K562 (cell line): ENCODE results near the gene RAB6B. TPM values are rescaled to one million over a fixed set of nuclear protein-coding genes. Genes with fewer than 3 reads are reported as not detected.

ENCODE experiments used
- ATAC-seq: fragments of 200-7000 bp; cut with Tn5 transposase; 3 replicates; pipeline ENCODE4 v1.9.1; 2020; ENCODE audit warnings: moderate library complexity
- BruUV-seq: library from RNA; stranded (reverse); fragments of 400-500 nt; replicated peaks from 2 replicates; lab custom pipeline; 2021; lab: Mats Ljungman, UMichigan
- CTCF ChIA-PET: fragments of 300-600 bp; formaldehyde crosslinking; extraction: SDS; loops from one replicate; lab custom pipeline; 2021; ENCODE audit warnings: low intra/inter-chr PET ratio; lab: Yijun Ruan, JAX
- POLR2A ChIA-PET: fragments of 300-600, 350-650 bp; sonication (Branson Sonifier 250); formaldehyde crosslinking; extraction: SDS; loops from one replicate; lab custom pipeline; 2021; ENCODE audit warnings: antibody characterized with exemption, inconsistent platforms; lab: Yijun Ruan, JAX
- DNase-seq, 4 experiments: peaks; one replicate each; pipeline versions ENCODE4 v3.0.0 to v3.0.0-alpha.2; 2011 to 2018; ENCODE audit warnings: low spot score in 3 of 4, mixed read lengths in 3 of 4; ENCODE audit errors: extremely low read depth in 1 of 4
- FAIRE-seq: peaks from 2 replicates; lab custom pipeline; 2011; peaks lifted over from hg19 to GRCh38; lab: Jason Lieb, UNC
- H2AFZ ChIP-seq: 2 replicates; pipeline ENCODE4 v1.6.0; 2011; ENCODE audit warnings: low read depth, low read length, control low read depth, inconsistent platforms
- H3K27ac ChIP-seq: fragments of 200-600 bp; 3 replicates; pipeline ENCODE4 v1.8.0; 2011; ENCODE audit warnings: low read depth, mild to moderate bottlenecking, control low read depth, inconsistent platforms, low read length, moderate library complexity, mixed read lengths; ENCODE audit errors: extremely low read depth
- H3K27me3 ChIP-seq, 2 experiments: fragments of 300-600 bp in 1 of 2; 2 replicates in 1 of 2; 3 replicates in 1 of 2; pipeline versions ENCODE4 v1.6.0 to v1.8.0; 2011; ENCODE audit warnings: inconsistent platforms in 2 of 2, low read length in 2 of 2, mild to moderate bottlenecking in 1 of 2, mixed read lengths in 1 of 2, moderate library complexity in 1 of 2; ENCODE audit not compliant: control insufficient read depth in 2 of 2, insufficient read depth in 2 of 2
- H3K36me3 ChIP-seq: fragments of 300-600 bp; 3 replicates; pipeline ENCODE4 v1.8.0; 2011; ENCODE audit warnings: mild to moderate bottlenecking, low read length, inconsistent platforms; ENCODE audit not compliant: control insufficient read depth, insufficient read depth
- H3K4me1 ChIP-seq, 2 experiments: fragments of 200-600 bp in 1 of 2; replicated peaks in 1 of 2; 2 replicates in 1 of 2; 3 replicates in 1 of 2; pipeline versions ENCODE4 v1.5.1 to v1.8.0; 2011; ENCODE audit warnings: inconsistent platforms in 2 of 2, low read length in 2 of 2, mild to moderate bottlenecking in 1 of 2, mixed read lengths in 1 of 2, moderate library complexity in 1 of 2; ENCODE audit not compliant: control insufficient read depth in 2 of 2, insufficient read depth in 2 of 2
- H3K4me2 ChIP-seq: 2 replicates; pipeline ENCODE4 v1.6.1; 2011; ENCODE audit warnings: low read length, control low read depth, inconsistent platforms, mixed read lengths; ENCODE audit not compliant: insufficient read depth
- H3K4me3 ChIP-seq: fragments of 200-600 bp; sonication (generic), shearing (Covaris generic); 2 replicates; pipeline ENCODE4 v1.5.1; 2016; ENCODE audit warnings: control low read depth, inconsistent platforms
- H3K79me2 ChIP-seq: fragments of 200-600 bp; 3 replicates; pipeline ENCODE4 v1.8.0; 2011; ENCODE audit warnings: low read length, inconsistent platforms; ENCODE audit not compliant: control insufficient read depth, insufficient read depth
- H3K9ac ChIP-seq, 2 experiments: 2 replicates each; pipeline versions ENCODE4 v1.6.0 to v1.6.1; 2011; ENCODE audit warnings: low read depth in 2 of 2, low read length in 2 of 2, control low read depth in 1 of 2, inconsistent platforms in 1 of 2, mild to moderate bottlenecking in 1 of 2, mixed read lengths in 1 of 2; ENCODE audit not compliant: insufficient read depth in 1 of 2
- H3K9me1 ChIP-seq: one replicate; pipeline ENCODE4 v1.6.0; 2011; ENCODE audit warnings: inconsistent platforms, mild to moderate bottlenecking, low read length, moderate library complexity; ENCODE audit not compliant: control insufficient read depth, insufficient read depth
- H3K9me3 ChIP-seq: replicated peaks from 2 replicates; pipeline ENCODE4 v1.5.1; 2011; ENCODE audit warnings: low read depth, low read length, inconsistent platforms; ENCODE audit not compliant: control insufficient read depth, insufficient read depth
- H4K20me1 ChIP-seq: replicated peaks from 2 replicates; pipeline ENCODE4 v1.6.1; 2011; ENCODE audit warnings: low read length, inconsistent platforms, mixed read lengths; ENCODE audit not compliant: control insufficient read depth, insufficient read depth
- GABPB2 ChIP-seq: fragments of 250-450 bp; sonication (Bioruptor Pico); conservative IDR thresholded peaks from 2 replicates; pipeline ENCODE4 v1.5.1; 2021; ENCODE audit warnings: mild to moderate bottlenecking
- PTTG1 ChIP-seq: fragments of 450-650 bp; IDR thresholded peaks from 2 replicates; pipeline ENCODE4 v1.6.1; 2016; ENCODE audit warnings: low read depth, mild to moderate bottlenecking, missing genetic modification characterization, missing compliant biosample characterization
- SP1 ChIP-seq: sonication (generic); formaldehyde crosslinking; IDR thresholded peaks from 2 replicates; pipeline ENCODE4 v1.8.1; 2022; ENCODE audit warnings: mild to moderate bottlenecking, missing genetic modification reagents
- TBP ChIP-seq: optimal IDR thresholded peaks from 2 replicates; pipeline ENCODE3; 2011; ENCODE audit warnings: low read depth, low read length, improper control_type of control experiment
- UBTF ChIP-seq, 2 experiments: IDR thresholded peaks; 2 replicates each; pipeline ENCODE4 v1.6.1; 2012; ENCODE audit warnings: improper control_type of control experiment in 2 of 2, low read depth in 2 of 2, low read length in 2 of 2, borderline replicate concordance in 1 of 2
- ZFP1 ChIP-seq: fragments of 450-650 bp; formaldehyde crosslinking; IDR thresholded peaks from 2 replicates; pipeline ENCODE4 v1.4.0; 2020; ENCODE audit warnings: mild to moderate bottlenecking, mixed read lengths
- ZNF143 ChIP-seq: sonication (generic); formaldehyde crosslinking; IDR thresholded peaks from 2 replicates; pipeline ENCODE4 v1.9.0; 2022; ENCODE audit warnings: mild to moderate bottlenecking, missing genetic modification reagents
- ZNF3 ChIP-seq: fragments of 250-450 bp; sonication (Bioruptor Pico); IDR thresholded peaks from 2 replicates; pipeline ENCODE4 v1.5.0; 2021; ENCODE audit warnings: mild to moderate bottlenecking, moderate library complexity
- ZNF740 ChIP-seq, 3 experiments: fragments of 200-800 bp in 1 of 3; sonication (Bioruptor generic) in 1 of 3; sonication (generic) in 1 of 3; formaldehyde crosslinking in 1 of 3; IDR thresholded peaks; 2 replicates each; pipeline versions ENCODE4 v1.6.1 to v1.8.0; 2016 to 2022; ENCODE audit warnings: mild to moderate bottlenecking in 2 of 3, missing compliant biosample characterization in 2 of 3, missing genetic modification characterization in 2 of 3, missing genetic modification reagents in 1 of 3
- WGBS: fragments of 100-300 bp; shearing (Covaris generic); methylation state at CpG from one replicate; pipeline ENCODE4 v1.1.6; 2016; ENCODE audit warnings: low coverage, mixed read lengths; ENCODE audit not compliant: insufficient coverage; ENCODE audit errors: missing lambda C conversion rate; 5-methylcytosine and 5-hydroxymethylcytosine counted together
- in situ Hi-C: fragments of 300-500 bp; cut with MboI; formaldehyde crosslinking; loops from 4 replicates; pipeline ENCODE4 v1.15.0; 2018; ENCODE audit warnings: inconsistent platforms, mixed read lengths
- intact Hi-C: fragments of 100-400 bp; cut with micrococcal nuclease; formaldehyde crosslinking; loops from 2 replicates; pipeline ENCODE4 v1.14.2; 2022
- polyA plus RNA-seq, 8 experiments: library from polyadenylated mRNA; depleted of rRNA in 4 of 8; stranded (reverse) in 5 of 8; unstranded in 3 of 8; fragments of >200 nt; fragmentation: Nextera tagmentation in 2 of 8; fragmentation: Illumina TruSeq in 1 of 8; extraction: Ambion mirVana in 2 of 8; extraction: Trizol in 1 of 8; gene quantifications; 2 replicates each; pipeline versions ENCODE4 v1.2.1 to v1.2.3, GENCODE V29; 2011 to 2014; ENCODE audit warnings: inconsistent platforms in 1 of 8, missing spikeins in 1 of 8
- total RNA-seq, 7 experiments: library from RNA; depleted of rRNA in 6 of 7; stranded (reverse); fragments of >200 nt in 6 of 7; fragmentation: Illumina TruSeq in 2 of 7; extraction: Trizol in 2 of 7; gene quantifications; 2 replicates each; pipeline versions ENCODE4 v1.2.1 to v1.2.3, GENCODE V29; 2011 to 2021; ENCODE audit warnings: low replicate concordance in 1 of 7

Gene RAB6B
- total and polyA plus RNA-seq, 9 of the 15 experiments (the other 6 are each of a cell fraction or from before 2014, with no cell fraction given) = 0.60 to 18.1 (median 1.5) TPM

- no peak for ATAC-seq
- intact Hi-C loops = loop anchor here (5.0 kb wide), 1 partner anchor 95 kb away; no protein-coding TSS in a partner anchor
- no peaks in the 10 kb centered on the region for H4K20me1 ChIP-seq
- no peaks in the 10 kb centered on the region for H3K36me3 ChIP-seq
- no peak overlapping the region for H2AFZ ChIP-seq
- 51% methylated on average over 7 of the region's 10 CpGs for WGBS
- H3K27me3 ChIP-seq = no peaks in the 10 kb centered on the region
- no peak overlapping the region for H3K4me2 ChIP-seq
- POLR2A ChIA-PET = interaction anchor here (0.6 to 1.7 kb wide), 3 partner anchors 9 to 19 kb away, joined by 4 read pairs; no protein-coding TSS in a partner anchor
- no peak overlapping the region; a peak in 1 of 4 replicates for H3K9ac ChIP-seq
- H3K4me1 ChIP-seq = peaks cover 0 to 5% of the 10 kb centered on the region in 2 experiments; a peak in 2 of 5 replicates
- CTCF ChIA-PET = no interaction called here
- no peak overlapping the region for H3K4me3 ChIP-seq
- H3K27ac ChIP-seq = no peak overlapping the region; the same call in 2 of the 3 replicates
- no peak for TF ChIP-seq GABPB2 (CRISPR knock-in tag)
- TF ChIP-seq SP1 (CRISPR knock-in tag) = no peak
- TF ChIP-seq UBTF (IDR thresholded peaks at IDR 0.05; ENCODE audit: borderline replicate concordance in 1 of 2, low read depth in 2 of 2, low read length in 2 of 2) = no peak
- no peak for TF ChIP-seq TBP
- no peak for TF ChIP-seq ZFP1 (CRISPR knock-in tag)
- no peak for TF ChIP-seq ZNF740 (CRISPR knock-in tag; IDR thresholded peaks at IDR 0.05)
- no peak for TF ChIP-seq ZNF740 (tag; IDR thresholded peaks at IDR 0.05)
- no peak for TF ChIP-seq ZNF143 (CRISPR knock-in tag)
- no peak for TF ChIP-seq PTTG1
- TF ChIP-seq ZNF3 = no peak
- in situ Hi-C loops = no loop called here
- no peak for FAIRE-seq
- no peaks in the 10 kb centered on the region for H3K79me2 ChIP-seq
- H3K9me1 ChIP-seq = no peaks in the 10 kb centered on the region
- no peak for DNase-seq
- BruUV-seq = no TSS peak
- no peaks in the 10 kb centered on the region for H3K9me3 ChIP-seq
Measured at GRCh38 chr3:133832802-133833144, 62.9 kb downstream of the RAB6B start.
